Testis (tissue), 3 donors: ENCODE data around the gene LRRC2. TPM values are rescaled to one million over a fixed set of nuclear protein-coding genes. Genes with fewer than 3 reads are reported as not detected.

Experiments used
- DNase-seq: peaks from one replicate; pipeline ENCODE4 v3.0.0-alpha.2; 2019
- H3K27ac ChIP-seq, 2 donors: fragments of 200-600 bp; sonication (generic); one replicate each; pipeline ENCODE4 v1.5.1; 2019
- H3K27me3 ChIP-seq: fragments of 200-600 bp; sonication (generic); one replicate; pipeline ENCODE4 v1.5.1; 2019
- H3K36me3 ChIP-seq: fragments of 200-600 bp; sonication (generic); one replicate; pipeline ENCODE4 v1.5.1; 2017; ENCODE audit warnings: low read depth; ENCODE audit errors: missing control alignments
- H3K4me1 ChIP-seq: fragments of 200-600 bp; sonication (generic); one replicate; pipeline ENCODE4 v1.5.1; 2019
- H3K4me3 ChIP-seq, 2 donors: fragments of 200-600 bp; sonication (generic); one replicate each; pipeline ENCODE4 v1.5.1; 2017 to 2019
- H3K9me3 ChIP-seq: fragments of 200-600 bp; sonication (generic); one replicate; pipeline ENCODE4 v1.5.1; 2017
- CTCF ChIP-seq, 3 experiments: fragments of 450-650 bp in 2 of 3; fragments of 200-600 bp in 1 of 3; sonication (generic) in 1 of 3; IDR thresholded peaks; one replicate each; pipeline ENCODE4 v1.5.1; 2016 to 2019; ENCODE audit warnings: antibody characterized with exemption in 3 of 3, mild to moderate bottlenecking in 2 of 3, moderate library complexity in 1 of 3
- POLR2A ChIP-seq: fragments of 450-650 bp; IDR thresholded peaks from one replicate; pipeline ENCODE4 v1.6.1; 2017; ENCODE audit warnings: antibody characterized with exemption, mild to moderate bottlenecking, moderate library complexity
- WGBS, 2 donors: methylation state at CpG; one replicate each; pipeline ENCODE4 v1.1.5; 2018; 5-methylcytosine and 5-hydroxymethylcytosine counted together
- intact Hi-C: fragments of 100-400 bp; cut with DNase I; formaldehyde crosslinking; loops from one replicate; pipeline ENCODE4 v1.15.1; 2023; ENCODE audit warnings: low total_unique reads
- polyA plus RNA-seq: library from polyadenylated mRNA; stranded (reverse); fragments of 350-450 nt; fragmentation: Illumina TruSeq; extraction: RNeasy Lipid Tissue Mini Kit (QIAGEN cat#74804); gene quantifications from one replicate; pipeline ENCODE4 v1.2.3, GENCODE V29; 2014; ENCODE audit warnings: low read depth, low replicate concordance; ENCODE audit not compliant: insufficient read depth
- total RNA-seq, 2 donors: library from RNA; depleted of rRNA; stranded (reverse); fragments of >200 nt; gene quantifications; one replicate each; pipeline ENCODE4 v1.2.3, GENCODE V29; 2016

LRRC2 gene
- total and polyA plus RNA-seq, 3 donors from 2014 or later: 0.71 to 2.2 (median 0.99) TPM

- Histone ChIP-seq H3K27me3 (no peaks in the 10 kb centered on the region), H3K4me3 (no peak overlapping the region), H3K27ac (no peak overlapping the region), H3K36me3 (no peaks in the 10 kb centered on the region), H3K4me1 (peaks cover 4% of the 10 kb centered on the region), H3K9me3 (no peaks in the 10 kb centered on the region)
- intact Hi-C loops: no loop called here
- no peak for DNase-seq
- 66 to 72% methylated on average over 2 of the region's 2 CpGs for WGBS, 2 donors
- TF ChIP-seq POLR2A (no peak), CTCF (IDR thresholded peaks at IDR 0.05) (no peak)
Observed at GRCh38 chr3:46574243-46574646, 8.1 kb upstream of the LRRC2 start.

DNA sequence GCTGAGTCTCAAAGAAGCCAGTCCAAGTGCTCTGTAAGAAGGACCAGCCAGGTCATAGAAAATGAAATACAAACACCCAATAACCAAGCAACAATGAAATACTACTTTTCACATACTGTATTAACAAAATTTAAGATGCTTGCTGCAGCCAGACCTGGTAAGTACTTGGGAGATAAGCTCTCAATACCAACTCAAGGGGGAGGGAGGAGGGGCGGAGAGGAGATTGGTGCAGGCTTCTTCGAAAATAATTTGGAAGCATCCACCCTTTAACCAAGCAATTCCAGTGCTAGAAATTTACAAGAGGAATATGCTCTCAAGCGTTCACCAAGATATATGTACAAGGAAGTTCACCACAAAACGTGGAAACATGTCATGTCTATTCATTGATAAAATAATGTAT lies 7.6 kb upstream of the LRRC2 start:
- Histone ChIP-seq H3K36me3 (no peaks in the 10 kb centered on the region), H3K27ac (no peak overlapping the region), H3K27me3 (no peaks in the 10 kb centered on the region), H3K4me1 (peaks cover 4% of the 10 kb centered on the region), H3K4me3 (no peak overlapping the region), H3K9me3 (no peaks in the 10 kb centered on the region)
- no peak for DNase-seq
- no peak for TF ChIP-seq POLR2A
- no peak for TF ChIP-seq CTCF (IDR thresholded peaks at IDR 0.05)
- intact Hi-C loops: no loop called here
- WGBS, 2 donors: 69 to 71% methylated on average over 4 of the region's 4 CpGs

DNA sequence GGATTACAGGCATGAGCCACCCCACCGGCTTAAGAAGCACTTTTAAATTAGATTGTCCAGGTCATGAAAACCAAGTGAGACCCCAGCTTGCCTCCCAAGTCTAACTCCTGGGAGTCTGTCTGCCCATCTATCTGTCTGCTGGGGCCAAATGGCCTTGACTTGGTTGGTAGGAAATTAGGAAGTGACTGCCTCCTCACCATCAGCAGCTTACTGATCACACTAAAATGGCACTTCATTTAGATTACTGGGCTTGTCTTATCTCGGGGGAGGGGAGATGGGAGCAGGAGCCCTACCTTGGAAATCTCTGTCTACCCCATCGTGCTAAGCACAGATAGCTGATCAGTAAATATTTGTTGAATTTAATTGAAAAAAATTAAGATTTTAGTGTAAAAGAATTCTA lies 5.6 kb upstream of the LRRC2 start:
- H3K9me3 ChIP-seq: no peaks in the 10 kb centered on the region
- 81 to 84% methylated on average over 3 of the region's 3 CpGs for WGBS, 2 donors
- H3K4me3 ChIP-seq: no peak overlapping the region
- H3K36me3 ChIP-seq: no peaks in the 10 kb centered on the region
- no peak for TF ChIP-seq POLR2A
- no peak for TF ChIP-seq CTCF (IDR thresholded peaks at IDR 0.05)
- H3K27ac ChIP-seq: no peak overlapping the region
- H3K4me1 ChIP-seq: no peaks in the 10 kb centered on the region
- no peaks in the 10 kb centered on the region for H3K27me3 ChIP-seq
- no peak for DNase-seq
- intact Hi-C loops: no loop called here

- Histone ChIP-seq H3K27me3 (no peaks in the 10 kb centered on the region), H3K36me3 (no peaks in the 10 kb centered on the region), H3K9me3 (no peaks in the 10 kb centered on the region), H3K27ac (no peak overlapping the region), H3K4me3 (peak overlapping the region; percentile 45 to 49), H3K4me1 (no peaks in the 10 kb centered on the region)
- 2 to 13% methylated on average over 10 to 21 of the region's 21 CpGs for WGBS, 2 donors
- TF ChIP-seq CTCF (IDR thresholded peaks at IDR 0.05): no peak
- no peak for TF ChIP-seq POLR2A
- DNase-seq: no peak
- intact Hi-C loops: no loop called here
Observed at GRCh38 chr3:46565607-46566039, 479 bp downstream of the LRRC2 start.

GRCh38 chr3:46565077-46565476 lies 1.0 kb downstream of the LRRC2 start:
- DNase-seq: no peak
- Histone ChIP-seq H3K4me3 (no peak overlapping the region), H3K9me3 (no peaks in the 10 kb centered on the region), H3K36me3 (no peaks in the 10 kb centered on the region), H3K27ac (no peak overlapping the region), H3K4me1 (no peaks in the 10 kb centered on the region), H3K27me3 (no peaks in the 10 kb centered on the region)
- TF ChIP-seq CTCF (IDR thresholded peaks at IDR 0.05): no peak
- TF ChIP-seq POLR2A: no peak
- intact Hi-C loops: no loop called here
- 47 to 75% methylated on average over 4 of the region's 4 CpGs for WGBS, 2 donors
